GM12892 (cell line): ENCODE measurements around the gene SLC24A3.

ENCODE experiments used
- POLR2A ChIP-seq: IDR thresholded peaks from 2 replicates; pipeline ENCODE4 v1.6.1; 2011; ENCODE audit warnings: low read depth, low read length, control low read depth
- TAF1 ChIP-seq: IDR thresholded peaks from 2 replicates; pipeline ENCODE4 v1.6.1; 2011; ENCODE audit warnings: low read depth, mild to moderate bottlenecking, control low read depth, low read length, borderline replicate concordance

- TF ChIP-seq POLR2A (no peak), TAF1 (no peak)
Measured at GRCh38 chr20:19300395-19300794, 88.0 kb downstream of the SLC24A3 start.
